HG03039 (cell line): ENCODE measurements around the gene STAT3.
A peak's percentile ranks its signal among the peaks of the same experiment; 100 is the strongest.
"Not testable (repeated sequence)": the region's sequence is repeated elsewhere in the genome, so short reads cannot be mapped to it uniquely, and the experiment has no call there.

Experiments used
- ATAC-seq: cut with Tn5 transposase; IDR thresholded peaks from one replicate; pipeline ENCODE4 v1.9.1; 2021; ENCODE audit warnings: mild to moderate bottlenecking, moderate library complexity; ENCODE audit not compliant: unreplicated experiment

Gene STAT3

GRCh38 chr17:42409523-42410318, 21.5 kb upstream of the STAT3 start:
- no peak for ATAC-seq

DNA sequence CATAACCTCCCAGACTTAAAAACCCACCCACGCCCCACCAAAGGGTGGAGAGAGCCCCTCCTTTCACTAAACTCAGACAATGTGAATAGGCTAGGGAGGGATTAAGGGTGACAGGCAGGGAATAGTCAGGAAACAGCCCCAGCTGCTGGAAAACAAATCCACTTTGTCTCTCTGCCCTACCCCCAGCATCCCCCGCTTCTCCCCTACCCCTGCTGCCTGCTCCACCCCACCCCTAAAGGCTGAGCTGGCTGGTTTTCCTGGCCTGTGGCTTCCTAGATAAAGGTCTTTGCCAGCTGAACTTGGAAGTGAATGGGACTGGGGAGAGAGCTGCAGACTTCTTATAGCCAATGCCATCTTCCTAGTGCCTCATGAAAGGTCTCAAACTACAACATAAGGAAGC, 19.8 kb upstream of the STAT3 start:
- no peak for ATAC-seq

- no peak for ATAC-seq
Measured at GRCh38 chr17:42407289-42407836, 19.1 kb upstream of the STAT3 start.

DNA sequence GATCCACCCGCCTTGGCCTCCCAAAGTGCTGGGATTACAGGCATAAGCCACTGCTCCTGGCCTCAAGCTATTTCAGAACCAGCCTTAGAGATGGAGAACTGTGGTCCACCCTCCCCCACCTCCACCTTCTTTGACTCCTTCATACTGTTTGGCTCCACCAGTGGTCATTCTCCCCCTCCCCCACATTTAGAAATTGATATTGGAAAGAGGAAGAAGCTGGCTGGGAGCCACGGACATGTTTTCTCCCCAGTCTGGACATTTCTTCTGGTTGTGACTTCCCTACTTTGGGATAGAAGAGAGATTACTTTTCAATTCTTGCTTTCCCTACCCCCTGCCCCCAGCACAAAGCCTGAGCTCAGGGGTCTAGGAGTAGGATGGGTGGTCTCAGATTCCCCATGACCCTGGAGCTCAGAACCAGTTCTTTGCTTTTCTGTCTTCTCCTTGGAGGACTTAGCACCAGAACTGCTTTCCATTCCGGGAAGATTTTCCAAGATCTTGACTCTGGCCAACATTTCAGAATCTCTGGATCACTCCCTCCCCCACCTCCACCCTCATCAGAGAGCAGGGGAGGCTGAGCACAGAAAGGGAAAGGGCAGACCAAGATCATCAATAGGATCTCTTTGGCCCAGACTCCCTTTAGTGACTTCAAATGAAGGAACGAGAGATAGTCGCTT, 18.5 kb upstream of the STAT3 start:
- no peak for ATAC-seq

GRCh38 chr17:42405963-42406495, 17.8 kb upstream of the STAT3 start:
- ATAC-seq: no peak

GRCh38 chr17:42405076-42405475, 16.8 kb upstream of the STAT3 start:
- ATAC-seq: no peak

GRCh38 chr17:42404326-42405055, 16.2 kb upstream of the STAT3 start:
- ATAC-seq: no peak

- no peak for ATAC-seq
Measured at GRCh38 chr17:42403150-42403549, 14.9 kb upstream of the STAT3 start.

DNA sequence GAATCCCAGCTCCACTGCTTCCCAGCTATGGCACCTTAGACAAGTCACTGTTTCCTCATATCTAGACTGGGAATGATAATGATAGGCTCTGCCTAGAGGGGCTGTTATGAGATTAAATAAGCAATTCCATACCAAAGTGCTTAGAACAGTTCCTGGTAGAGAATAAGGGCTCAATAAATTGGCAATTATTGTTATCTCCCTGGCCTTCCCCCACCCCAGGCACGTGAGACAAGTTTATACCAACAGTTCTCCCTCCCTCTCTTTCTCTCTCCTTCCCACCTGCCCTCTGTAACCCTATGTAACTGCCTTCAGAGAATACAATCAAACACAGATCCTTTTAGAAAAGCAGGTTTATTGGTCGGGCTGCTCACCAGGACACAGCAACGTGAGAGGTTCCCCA, 13.9 kb upstream of the STAT3 start:
- no peak for ATAC-seq

GRCh38 chr17:42400844-42401375, 12.7 kb upstream of the STAT3 start:
- ATAC-seq: not testable (repeated sequence)

- ATAC-seq: no peak
Measured at GRCh38 chr17:42399948-42400843, 12.0 kb upstream of the STAT3 start.

DNA sequence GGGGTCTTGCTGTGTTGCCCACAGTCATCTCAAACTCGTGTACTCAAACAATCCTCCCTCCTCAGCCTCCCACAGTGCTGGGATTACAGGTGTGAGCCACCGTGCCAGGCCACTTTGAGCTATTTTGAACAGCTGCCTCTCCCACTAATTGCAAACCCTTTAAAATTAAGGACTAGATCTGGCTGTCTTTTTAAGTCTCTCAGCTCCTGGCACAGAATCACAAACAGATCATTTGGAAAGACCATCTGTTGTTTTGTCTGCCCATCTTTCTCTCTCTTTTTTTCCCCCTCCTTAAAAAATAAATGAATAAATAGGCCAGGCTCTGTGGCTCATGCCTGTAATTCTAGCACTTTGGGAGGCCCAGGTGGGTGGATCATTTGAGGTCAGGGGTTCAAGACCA, 10.9 kb upstream of the STAT3 start:
- no peak for ATAC-seq

DNA sequence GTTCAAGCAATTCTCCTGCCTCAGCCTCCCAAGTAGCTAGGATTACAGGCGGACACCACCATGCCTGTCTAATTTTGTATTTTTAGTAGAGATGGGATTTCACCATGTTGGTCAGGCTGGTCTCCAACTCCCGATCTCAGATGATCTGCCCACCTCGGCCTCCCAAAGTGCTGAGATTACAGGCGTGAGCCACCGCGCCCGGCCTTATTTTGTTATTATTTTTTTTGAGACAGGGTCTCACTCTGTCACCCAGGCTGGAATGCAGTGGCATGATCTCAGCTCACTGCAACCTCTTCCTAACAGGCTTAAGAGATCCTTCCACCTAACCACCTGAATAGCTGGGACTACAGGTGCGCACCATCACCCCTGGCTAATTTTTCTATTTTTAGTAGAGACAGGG, 7.4 kb upstream of the STAT3 start:
- not testable (repeated sequence) for ATAC-seq

- ATAC-seq: no peak
Measured at GRCh38 chr17:42394838-42395237, 6.6 kb upstream of the STAT3 start.

- no peak for ATAC-seq
Measured at GRCh38 chr17:42392692-42393415, 4.6 kb upstream of the STAT3 start.

DNA sequence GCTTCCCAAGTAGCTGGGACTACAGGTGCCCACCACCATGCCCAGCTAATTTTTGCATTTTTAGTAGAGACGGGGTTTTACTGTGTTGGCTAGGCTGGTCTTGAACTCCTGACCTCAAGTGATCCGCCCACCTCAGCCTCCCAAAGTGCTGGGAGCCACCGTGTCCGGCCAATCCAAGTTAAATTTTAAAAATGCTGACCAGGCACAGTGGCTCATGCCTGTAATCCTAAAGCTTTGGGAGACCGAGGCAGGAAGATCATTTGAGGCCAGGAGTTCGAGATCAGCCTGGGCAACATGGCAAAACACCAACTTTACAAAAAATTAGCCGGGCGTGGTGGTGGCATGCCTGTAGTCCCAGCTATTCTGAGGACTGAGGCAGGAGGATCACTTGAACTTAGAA, 3.2 kb upstream of the STAT3 start:
- not testable (repeated sequence) for ATAC-seq

DNA sequence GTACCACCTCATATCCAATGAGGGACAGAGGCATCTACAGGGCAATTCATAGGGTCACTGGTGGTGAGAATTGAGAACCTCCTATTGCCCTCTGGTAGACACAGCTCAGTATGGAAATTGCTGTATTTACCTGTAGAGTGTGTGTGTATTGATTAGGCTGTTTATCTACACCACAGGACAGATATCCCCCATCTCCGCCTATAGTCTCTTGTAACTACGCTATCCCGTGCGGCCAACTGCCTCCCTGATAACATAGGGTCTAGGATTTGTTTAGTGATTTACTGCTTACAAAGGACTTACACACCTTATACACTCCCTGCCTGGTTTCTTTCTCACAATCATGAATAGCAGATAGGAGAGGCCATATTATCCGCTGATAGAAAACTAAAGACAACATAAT, 1.7 kb upstream of the STAT3 start:
- no peak for ATAC-seq

GRCh38 chr17:42389135-42389417, 834 bp upstream of the STAT3 start:
- no peak for ATAC-seq

DNA sequence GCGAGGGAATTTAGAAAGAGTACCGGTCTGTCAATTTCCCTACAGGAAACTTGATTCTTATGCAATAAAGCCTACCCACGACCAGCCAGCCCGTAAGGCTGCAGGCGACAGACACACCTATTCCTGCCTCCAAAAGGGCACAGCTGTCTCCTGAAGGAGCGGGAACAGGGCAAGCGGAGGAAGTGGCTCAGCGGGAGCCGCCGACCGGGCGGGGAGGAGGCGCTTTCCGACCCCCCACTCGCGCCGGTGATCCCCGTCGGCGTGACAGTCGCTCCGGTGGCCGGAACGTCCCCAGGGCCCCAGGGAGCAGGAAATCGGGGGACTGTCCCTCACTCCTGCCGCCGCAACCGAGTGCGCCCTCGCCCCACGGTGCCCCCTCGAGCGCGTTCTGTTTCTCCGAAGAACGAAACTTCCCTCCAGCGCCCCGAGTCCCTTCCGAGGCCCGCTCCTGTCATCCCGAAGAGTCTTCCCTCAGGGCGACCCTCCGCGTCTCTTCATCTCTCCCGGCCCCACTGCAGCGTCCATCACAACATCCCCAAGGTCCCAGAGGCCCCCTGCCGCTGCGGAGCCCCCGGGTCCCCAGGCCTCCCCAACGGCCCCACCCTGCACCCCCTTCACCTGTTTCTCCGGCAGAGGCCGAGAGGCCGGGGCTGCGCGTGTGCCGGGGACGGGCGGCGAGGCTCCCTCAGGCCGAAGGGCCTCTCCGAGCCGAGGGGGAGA, 421 bp downstream of the STAT3 start:
- ATAC-seq: peak; percentile 10
